Peyer's patch (tissue), 4 donors: ENCODE results near the gene NTN4.
"Not testable (repeated sequence)": the region's sequence is repeated elsewhere in the genome, so short reads cannot be mapped to it uniquely, and the experiment has no call there.

ENCODE experiments used
- POLR2A ChIP-seq, 2 donors: fragments of 450-650 bp; IDR thresholded peaks; one replicate each; pipeline ENCODE4 v1.5.1; 2017; ENCODE audit warnings: antibody characterized with exemption in 2 of 2, mild to moderate bottlenecking in 2 of 2, moderate library complexity in 2 of 2
- TF ChIP-seq, protein P1 (sequence below), 6 experiments: fragments of 450-650 bp in 4 of 6; fragments of 200-600 bp in 2 of 6; sonication (generic) in 1 of 6; IDR thresholded peaks; one replicate each; pipeline ENCODE4 v1.5.1; 2017 to 2019; ENCODE audit warnings: antibody characterized with exemption in 6 of 6, mild to moderate bottlenecking in 3 of 6, moderate library complexity in 1 of 6

DNA sequence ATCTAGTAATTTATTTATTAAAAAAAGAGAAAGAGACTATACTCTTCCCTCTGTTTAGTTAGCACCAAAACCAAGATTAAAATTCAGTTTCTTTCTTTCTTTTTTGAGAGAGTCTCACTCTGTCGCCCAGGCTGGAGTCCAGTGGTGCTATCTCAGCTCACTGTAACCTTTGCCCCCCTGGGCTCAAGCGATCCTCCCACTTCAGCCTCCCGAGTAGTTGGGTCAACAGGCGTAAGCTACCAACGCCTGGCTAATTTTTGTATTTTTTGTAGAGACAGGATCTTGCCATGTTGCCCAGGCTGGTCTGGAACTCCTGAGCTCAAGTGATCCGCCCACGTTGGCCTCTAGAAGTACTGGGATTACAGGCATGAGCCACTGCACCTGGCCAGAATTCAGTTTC lies 174.1 kb downstream of the NTN4 start:
- TF ChIP-seq POLR2A (IDR thresholded peaks at IDR 0.05) = not testable (repeated sequence)
- TF ChIP-seq, protein P1, sequence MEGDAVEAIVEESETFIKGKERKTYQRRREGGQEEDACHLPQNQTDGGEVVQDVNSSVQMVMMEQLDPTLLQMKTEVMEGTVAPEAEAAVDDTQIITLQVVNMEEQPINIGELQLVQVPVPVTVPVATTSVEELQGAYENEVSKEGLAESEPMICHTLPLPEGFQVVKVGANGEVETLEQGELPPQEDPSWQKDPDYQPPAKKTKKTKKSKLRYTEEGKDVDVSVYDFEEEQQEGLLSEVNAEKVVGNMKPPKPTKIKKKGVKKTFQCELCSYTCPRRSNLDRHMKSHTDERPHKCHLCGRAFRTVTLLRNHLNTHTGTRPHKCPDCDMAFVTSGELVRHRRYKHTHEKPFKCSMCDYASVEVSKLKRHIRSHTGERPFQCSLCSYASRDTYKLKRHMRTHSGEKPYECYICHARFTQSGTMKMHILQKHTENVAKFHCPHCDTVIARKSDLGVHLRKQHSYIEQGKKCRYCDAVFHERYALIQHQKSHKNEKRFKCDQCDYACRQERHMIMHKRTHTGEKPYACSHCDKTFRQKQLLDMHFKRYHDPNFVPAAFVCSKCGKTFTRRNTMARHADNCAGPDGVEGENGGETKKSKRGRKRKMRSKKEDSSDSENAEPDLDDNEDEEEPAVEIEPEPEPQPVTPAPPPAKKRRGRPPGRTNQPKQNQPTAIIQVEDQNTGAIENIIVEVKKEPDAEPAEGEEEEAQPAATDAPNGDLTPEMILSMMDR (IDR thresholded peaks at IDR 0.05) = not testable (repeated sequence)
